ELF-1 (cell line): ENCODE data around the gene P2RY6.
A peak's percentile ranks its signal among the peaks of the same experiment; 100 is the strongest.

Source experiments
- DNase-seq: peaks from one replicate; pipeline ENCODE4 v3.0.0-alpha.2; 2016; ENCODE audit warnings: low read depth, low spot score

P2RY6 gene

DNA sequence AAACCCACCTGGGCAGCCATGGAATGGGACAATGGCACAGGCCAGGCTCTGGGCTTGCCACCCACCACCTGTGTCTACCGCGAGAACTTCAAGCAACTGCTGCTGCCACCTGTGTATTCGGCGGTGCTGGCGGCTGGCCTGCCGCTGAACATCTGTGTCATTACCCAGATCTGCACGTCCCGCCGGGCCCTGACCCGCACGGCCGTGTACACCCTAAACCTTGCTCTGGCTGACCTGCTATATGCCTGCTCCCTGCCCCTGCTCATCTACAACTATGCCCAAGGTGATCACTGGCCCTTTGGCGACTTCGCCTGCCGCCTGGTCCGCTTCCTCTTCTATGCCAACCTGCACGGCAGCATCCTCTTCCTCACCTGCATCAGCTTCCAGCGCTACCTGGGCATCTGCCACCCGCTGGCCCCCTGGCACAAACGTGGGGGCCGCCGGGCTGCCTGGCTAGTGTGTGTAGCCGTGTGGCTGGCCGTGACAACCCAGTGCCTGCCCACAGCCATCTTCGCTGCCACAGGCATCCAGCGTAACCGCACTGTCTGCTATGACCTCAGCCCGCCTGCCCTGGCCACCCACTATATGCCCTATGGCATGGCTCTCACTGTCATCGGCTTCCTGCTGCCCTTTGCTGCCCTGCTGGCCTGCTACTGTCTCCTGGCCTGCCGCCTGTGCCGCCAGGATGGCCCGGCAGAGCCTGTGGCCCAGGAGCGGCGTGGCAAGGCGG lies 24.5 kb downstream of the P2RY6 start:
- no peak for DNase-seq

DNA sequence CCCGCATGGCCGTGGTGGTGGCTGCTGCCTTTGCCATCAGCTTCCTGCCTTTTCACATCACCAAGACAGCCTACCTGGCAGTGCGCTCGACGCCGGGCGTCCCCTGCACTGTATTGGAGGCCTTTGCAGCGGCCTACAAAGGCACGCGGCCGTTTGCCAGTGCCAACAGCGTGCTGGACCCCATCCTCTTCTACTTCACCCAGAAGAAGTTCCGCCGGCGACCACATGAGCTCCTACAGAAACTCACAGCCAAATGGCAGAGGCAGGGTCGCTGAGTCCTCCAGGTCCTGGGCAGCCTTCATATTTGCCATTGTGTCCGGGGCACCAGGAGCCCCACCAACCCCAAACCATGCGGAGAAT lies 25.1 kb downstream of the P2RY6 start:
- no peak for DNase-seq

DNA sequence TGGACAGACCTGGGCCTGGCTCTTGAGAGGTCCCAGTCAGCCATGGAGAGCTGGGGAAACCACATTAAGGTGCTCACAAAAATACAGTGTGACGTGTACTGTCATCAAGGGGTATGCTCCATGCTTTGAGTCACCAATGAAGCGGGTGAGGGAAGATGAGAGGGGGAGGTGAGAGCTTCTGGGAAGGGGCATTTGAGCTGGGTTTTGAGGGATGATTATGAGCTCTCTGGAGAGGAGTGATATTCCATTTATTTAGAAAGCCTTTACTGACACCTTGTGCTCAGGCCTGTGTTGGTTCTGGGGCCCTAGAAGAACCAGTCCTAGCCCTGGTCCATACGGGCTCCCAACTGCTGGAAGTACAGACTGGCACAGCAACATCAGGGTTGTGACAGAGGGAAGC lies 25.6 kb downstream of the P2RY6 start:
- no peak for DNase-seq

DNA sequence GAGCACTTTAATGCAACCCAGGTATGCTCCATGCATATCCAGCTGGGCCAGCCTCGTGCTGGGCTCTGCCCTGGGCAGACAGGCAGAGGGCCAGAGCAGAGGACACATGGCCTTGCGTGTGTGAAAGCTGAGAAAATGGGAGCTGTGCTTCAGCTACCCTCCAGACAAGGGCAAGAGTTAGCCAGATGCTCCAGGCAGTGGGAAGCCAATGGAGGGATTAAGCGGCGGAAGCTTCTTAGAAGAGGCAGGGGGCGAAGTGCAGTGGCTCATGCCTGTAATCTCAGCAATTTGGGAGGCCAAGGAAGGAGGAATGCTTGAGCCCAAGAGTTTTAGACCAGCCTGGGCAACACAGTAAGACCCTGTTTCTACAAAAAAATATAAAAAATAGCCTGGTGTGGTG lies 26.1 kb downstream of the P2RY6 start:
- DNase-seq, result no peak

DNA sequence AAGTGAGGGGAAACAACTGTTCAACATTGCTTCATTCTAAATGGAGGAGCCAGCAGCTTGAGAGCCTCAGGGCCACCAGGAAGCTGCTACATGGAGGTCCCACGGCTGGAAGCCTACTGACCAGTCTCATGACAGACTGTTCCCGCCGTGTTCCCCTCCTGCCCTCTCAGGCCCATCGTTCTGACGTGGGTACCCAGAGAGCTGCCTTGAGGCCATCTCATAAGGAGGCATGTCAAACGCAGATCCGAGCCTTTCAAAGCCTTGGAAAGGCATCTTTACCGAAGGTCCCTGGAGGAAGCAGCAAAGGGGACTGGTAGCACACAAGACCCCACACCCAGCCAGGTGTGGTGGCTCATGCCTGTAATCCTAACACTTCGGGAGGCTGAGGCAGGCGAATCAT lies 27.6 kb downstream of the P2RY6 start:
- no peak for DNase-seq

DNA sequence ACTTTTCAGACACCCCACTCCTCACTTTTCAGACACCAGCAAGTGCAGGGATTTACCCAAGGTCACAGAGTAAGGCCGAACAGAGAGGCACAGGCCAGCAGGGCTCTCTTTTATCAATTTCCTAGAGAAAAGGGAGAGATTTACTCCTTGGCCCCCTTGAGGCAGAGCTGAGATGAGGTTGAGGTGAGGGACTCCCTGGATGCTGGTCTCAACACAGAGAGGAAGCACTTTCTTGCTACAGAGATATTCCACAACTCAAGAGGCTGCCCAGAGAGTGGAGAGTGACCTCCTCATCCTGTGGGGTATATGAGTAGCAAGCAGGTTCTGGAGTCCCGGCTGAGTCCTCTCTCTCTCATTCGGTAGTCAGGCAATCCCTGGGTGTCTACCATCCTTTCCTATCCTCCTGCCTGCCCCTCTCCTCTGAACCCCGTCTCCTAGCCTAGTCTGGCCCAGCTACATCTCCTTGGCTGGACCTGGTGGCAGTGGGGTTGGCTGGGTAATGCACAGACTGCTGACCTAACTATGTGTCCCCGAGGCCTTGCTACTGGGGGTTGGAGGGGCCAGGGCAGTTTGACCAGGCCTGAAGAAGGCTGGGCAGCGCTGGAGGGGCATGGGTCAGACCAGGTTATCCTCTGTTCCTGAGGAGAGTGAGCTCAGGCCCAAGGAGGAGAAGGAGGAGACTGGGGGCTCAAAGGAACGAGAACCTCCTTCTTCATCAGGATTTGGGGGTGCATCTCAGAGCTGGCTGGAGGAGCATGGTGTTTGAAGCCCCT lies 34.1 kb downstream of the P2RY6 start:
- DNase-seq, result no peak

DNA sequence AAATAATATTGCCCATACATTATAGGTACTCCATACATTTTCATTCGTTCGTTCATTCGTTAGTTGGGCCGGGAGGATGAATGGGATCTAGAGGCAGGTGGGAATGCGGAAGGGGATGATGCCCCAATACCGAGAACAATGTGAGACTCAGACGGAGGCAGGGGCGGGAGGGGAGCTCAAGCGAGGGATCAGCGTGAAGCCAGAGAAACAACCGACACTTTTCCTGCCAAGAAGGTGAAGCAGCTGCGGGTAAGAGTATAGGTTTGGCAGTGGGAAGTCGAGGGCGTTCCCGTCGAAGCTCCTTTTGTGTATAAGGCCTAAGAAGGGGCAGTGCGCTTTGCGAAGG lies 34.8 kb downstream of the P2RY6 start:
- no peak for DNase-seq

DNA sequence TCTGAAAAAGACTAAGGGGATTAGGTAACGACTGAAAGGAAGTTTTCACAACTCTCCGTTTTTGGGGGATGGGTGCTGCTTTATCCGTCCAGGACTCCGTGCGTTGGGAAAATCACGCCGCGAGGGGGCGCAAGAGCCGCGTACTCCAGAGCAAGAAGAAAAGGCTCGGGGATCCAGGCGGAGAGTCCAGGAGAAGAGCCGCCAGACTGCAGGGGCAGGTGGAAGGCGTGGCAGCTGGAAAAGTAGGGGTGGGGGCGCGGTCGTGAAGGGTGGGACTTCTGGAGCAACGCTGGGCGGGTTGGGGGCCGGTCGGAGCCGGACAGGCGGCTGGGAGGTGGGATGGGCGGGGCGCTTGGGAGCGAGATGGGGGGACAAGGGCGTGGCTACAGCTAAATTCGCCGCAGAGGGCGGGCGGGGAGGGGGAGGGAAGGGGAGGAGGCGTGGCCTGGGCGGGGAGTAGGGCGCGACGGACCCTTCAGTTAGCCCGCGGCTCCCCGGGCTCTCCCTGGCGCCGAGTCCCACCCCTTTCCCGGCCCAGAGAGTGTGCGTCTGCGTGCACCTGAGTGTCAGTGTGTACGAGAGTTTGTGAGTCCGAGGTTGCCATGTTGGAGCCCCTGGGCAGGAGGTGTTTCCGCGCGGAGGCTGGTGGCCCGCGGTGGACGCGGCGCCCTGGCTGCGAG lies 35.3 kb downstream of the P2RY6 start:
- peak; percentile 98 for DNase-seq

DNA sequence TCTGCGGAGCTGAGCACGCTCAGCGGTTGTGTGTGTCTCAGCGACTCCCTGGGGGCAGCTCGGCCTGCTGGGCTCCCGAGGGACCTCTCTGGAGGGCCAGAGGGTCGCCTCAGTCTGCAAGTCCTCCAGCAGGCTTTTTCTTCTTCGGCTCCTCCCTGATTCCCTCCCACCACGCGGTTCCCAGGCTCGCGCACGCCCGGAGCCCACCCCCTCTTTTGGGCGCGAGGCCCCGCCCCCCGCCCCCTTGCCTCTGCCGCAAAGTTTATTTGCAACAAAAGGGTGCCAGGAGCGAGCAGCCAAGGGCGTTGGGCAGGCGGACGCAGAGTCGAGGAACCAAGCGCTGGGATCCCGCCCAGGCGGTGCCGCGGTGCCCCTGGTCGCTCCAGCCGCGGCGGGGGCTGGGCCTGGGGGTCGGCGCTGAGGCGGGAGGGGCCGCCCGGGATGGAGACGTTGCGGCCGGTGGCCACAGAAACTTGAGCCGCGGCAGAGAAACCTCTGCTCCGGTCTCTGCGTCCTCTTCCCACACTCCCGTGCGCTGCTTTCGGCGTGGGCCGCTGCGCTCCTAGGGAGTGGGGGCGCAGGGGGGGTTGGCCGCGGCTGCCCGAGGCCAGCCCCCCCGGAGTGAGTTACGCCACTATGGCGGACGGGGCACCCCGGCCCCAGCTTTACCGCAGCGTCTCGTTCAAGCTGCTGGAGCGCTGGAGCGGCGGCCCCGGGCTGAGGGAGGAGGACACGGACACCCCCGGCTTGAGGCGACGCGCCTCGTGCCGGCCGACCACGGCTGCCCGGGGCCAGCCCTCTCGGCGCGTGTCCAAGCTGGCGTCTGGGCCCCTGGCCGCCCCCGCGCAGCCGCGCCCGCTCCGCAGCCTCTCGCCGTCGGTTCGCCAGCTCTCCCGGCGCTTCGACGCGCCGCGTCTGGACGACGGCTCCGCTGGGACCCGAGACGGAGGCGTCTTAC lies 36.1 kb downstream of the P2RY6 start, which contains the start of gene ARHGEF17:
TSS of gene ARHGEF17 (plus strand) at position 274 of the 958 bp plus-strand sequence. CDS start at position 637, 363 bp downstream.
- DNase-seq, result no peak

DNA sequence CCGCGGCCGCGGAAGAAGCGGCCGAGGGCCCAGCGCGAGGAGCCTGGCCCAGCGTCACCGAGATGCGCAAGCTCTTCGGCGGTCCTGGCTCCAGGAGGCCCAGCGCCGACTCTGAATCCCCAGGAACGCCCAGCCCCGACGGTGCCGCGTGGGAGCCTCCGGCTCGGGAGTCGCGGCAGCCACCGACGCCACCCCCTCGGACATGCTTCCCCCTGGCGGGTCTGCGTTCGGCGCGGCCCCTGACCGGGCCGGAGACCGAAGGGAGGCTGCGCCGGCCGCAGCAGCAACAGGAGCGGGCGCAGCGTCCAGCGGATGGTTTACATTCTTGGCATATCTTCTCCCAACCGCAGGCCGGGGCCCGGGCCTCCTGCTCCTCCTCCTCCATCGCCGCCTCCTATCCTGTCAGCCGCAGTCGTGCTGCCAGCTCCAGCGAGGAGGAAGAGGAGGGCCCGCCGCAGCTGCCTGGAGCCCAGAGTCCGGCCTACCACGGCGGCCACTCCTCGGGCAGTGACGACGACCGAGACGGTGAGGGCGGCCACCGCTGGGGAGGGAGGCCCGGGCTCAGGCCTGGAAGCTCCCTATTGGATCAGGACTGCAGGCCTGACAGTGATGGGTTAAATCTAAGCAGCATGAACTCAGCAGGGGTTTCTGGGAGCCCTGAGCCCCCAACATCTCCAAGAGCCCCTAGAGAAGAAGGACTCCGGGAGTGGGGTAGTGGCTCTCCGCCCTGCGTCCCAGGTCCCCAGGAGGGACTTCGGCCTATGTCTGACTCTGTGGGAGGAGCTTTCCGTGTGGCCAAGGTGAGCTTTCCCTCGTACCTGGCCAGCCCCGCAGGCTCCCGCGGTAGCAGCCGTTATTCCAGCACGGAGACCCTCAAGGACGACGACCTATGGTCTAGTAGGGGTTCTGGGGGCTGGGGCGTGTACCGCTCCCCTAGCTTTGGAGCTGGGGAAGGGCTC lies 37.1 kb downstream of the P2RY6 start:
- peak; percentile 96 for DNase-seq

DNA sequence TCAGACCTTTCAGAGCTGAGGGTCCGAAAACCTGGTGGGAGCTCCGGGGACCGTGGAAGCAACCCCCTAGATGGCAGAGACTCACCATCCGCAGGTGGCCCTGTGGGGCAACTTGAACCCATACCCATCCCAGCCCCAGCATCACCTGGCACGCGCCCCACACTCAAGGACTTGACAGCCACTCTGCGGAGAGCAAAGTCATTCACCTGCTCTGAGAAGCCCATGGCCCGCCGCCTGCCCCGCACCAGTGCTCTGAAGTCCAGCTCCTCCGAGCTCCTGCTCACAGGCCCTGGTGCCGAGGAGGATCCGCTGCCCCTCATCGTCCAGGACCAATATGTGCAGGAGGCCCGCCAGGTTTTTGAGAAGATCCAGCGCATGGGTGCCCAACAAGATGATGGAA lies 37.9 kb downstream of the P2RY6 start:
- no peak for DNase-seq

DNA sequence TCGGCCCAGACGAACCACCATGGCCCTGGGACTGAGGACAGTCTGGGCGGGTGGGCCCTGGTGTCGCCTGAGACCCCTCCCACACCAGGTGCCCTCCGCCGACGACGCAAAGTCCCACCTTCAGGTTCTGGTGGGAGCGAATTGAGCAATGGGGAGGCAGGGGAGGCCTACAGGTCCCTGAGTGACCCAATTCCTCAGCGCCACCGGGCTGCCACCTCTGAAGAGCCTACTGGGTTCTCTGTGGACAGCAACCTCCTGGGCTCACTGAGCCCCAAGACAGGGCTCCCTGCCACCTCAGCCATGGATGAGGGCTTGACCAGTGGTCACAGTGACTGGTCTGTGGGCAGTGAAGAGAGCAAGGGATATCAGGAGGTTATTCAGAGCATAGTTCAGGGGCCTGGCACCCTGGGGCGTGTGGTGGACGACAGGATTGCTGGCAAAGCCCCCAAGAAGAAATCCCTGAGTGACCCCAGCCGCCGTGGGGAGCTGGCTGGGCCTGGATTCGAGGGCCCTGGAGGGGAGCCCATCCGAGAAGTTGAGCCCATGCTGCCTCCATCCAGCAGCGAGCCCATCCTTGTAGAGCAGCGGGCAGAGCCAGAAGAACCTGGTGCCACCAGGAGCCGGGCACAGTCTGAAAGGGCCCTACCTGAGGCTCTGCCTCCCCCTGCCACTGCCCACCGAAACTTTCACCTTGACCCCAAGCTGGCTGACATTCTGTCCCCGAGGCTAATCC lies 38.7 kb downstream of the P2RY6 start:
- DNase-seq, result no peak

DNA sequence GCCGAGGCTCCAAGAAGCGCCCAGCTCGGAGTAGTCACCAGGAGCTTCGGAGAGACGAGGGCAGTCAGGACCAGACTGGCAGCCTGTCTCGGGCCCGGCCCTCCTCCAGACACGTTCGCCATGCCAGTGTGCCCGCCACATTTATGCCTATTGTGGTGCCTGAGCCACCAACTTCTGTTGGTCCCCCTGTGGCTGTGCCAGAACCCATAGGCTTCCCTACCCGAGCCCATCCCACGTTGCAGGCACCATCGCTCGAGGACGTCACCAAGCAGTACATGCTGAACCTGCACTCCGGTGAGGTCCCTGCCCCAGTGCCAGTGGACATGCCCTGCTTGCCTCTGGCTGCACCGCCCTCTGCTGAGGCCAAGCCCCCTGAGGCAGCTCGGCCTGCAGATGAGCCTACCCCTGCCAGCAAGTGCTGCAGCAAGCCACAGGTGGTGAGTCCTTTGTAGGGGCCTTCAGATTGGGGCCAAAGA lies 39.3 kb downstream of the P2RY6 start:
- DNase-seq, result no peak

DNA sequence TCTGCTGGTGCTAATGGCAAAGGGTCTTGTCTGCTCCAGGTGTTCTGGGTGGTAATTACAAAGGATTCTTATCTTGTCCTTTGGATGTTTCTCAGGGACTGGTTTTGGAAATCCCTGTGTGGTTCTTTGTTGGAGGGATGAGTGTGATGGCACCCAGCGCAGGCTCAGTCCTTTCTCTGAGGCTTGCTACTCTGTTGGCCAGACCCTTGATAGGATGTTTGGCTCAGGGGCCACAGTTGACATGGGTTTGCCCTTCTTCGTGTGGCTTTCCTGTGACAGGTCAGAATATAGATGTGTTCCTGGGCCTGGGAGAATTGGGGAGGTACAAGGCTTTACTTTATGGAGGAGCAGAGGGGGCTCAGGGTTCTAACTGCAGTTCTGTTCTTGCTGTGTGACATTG lies 39.9 kb downstream of the P2RY6 start:
- DNase-seq, result no peak

DNA sequence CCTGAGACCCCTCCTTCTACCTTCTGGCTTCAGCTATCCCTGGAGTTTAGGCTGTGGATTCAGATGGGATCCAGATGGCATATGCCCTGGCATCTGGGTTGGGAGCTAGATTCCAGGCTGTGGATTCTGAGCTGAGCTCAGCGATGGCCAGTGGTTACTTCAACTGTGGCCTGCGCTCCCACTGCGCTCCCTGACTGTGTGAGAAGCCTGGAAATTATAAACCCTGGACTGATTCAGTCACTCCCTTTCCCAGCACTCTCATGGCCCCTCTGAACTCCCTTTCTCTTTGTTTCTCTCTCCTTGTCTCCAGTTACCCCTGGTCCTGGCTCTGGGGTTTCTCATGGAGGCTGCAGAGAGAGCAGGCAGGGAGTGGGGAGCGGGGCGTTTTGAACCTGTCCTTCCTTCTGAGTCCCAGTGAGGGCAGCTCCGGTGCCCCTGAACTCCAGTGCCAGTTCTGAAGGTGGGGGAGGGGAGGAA lies 40.8 kb downstream of the P2RY6 start:
- no peak for DNase-seq

DNA sequence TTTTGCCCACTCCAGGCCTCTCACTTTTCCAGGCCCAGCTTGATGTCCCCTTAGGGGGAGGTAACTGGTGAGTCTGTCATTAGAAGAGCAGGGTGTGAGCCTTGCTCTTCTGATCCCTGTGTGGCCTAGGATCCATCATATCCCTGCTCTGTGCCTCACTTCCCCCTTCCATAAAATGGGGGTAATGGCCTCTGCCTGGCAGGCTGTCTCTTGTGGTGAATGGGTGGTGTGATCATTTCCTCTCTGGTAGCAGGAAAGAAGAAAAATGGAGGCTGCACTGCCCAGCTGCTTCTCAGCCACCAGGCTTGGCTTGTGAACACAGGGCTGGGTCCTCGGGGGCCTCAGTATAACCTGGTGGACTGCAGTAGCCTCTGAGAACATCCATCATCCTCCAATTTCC lies 41.5 kb downstream of the P2RY6 start:
- no peak for DNase-seq

DNA sequence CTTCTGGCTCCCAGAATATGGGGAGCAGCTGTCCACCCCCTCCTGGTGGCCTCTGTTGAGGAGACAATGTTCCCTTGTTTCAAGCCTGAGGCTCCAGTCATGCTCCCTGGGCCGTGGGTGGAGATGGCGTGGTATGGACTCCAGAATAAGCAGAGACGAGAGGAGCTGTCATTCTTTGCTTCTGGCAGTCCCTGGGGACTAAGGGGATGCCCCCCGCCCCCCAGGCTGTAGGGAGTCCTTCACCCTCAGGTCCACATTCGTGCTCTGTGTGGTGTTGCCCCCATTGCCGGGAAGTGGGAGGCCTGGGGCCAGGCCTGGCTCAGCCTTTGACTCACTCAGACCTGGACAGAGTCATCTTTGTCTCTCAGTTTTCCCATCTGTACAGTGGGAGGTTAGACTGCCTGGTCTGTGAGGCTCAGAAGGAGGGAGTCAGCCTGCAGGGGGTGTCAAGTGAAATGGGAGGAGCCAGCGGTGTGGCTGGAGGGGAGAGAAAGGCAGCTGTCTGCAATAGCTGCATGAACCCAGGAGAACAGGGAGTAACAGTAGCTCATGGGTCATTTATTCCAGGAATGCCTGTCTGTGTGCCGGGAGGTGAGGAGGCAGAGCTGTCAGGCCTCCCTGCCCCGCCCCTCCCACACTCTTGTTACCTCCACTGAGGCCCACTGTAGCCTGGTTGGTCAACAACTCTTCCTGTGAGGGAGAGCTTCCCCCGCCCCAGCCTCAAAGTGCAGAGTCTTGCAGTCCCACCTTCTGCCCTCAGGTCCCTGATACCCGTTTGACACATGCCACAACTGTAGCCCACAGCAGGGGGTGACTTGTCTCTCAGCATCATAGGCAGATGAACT lies 42.2 kb downstream of the P2RY6 start:
- DNase-seq, result peak; percentile 97

DNA sequence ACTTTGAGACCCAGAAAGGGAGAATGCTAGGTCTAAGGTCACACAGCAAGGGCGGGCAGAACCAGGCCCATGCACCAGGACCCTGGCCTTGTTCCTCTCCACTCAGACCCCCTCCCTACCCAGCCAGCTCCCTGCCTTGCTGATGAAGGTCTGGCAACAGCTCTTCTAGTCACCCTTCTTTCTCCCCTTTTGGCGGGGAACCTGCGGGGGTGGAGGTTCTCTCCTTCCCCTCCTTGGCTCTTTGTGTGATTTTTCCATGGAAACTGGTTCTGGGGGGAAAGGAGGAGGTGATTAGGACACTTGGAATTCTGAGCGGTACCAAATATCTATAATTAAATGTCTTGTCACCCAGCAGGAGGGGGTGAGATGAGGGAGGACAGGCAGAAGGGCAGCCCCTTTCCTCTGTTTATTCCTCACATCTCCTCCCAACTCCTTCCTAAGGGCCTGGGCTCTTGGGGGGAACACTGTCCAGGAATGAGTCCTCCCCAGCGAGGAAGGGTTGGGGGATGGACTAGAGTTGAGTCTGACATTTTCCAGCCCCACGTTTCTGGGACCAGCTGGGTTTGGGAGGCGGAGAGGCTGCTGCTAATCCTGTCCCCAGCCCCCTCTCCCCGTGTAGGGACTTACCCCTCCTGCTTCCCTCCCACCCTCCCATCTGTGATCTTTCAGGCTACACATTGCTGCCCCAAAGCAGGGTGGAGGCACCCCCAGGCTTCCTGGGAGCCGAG lies 43.3 kb downstream of the P2RY6 start:
- DNase-seq, result no peak
